ENCODE measurements around the gene CPM.

The CPM gene

GRCh38 chr12:68959143-68959858 is 26.3 kb upstream of the CPM start:
- no peak for DNase-seq
- intact Hi-C loops (cut with DNase I) = no loop called here

DNA sequence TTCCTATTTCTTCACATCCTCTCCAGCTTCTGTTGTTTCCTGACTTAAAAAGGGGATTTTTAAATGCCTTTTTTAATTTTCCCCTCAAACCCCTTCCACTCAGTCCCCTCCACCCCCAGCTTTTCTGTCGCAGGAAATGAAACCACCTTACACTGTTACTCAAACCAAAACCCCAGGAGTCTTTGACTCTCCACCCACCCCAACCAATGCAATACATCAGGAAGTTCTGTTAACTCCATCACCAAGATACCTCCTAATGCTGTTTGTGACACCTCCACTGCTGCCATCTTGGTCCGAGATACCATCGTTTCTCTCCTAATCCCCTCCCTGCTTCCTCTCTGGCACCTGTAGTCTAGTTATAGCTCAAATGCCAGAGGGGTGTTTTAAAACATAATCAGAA is 25.4 kb upstream of the CPM start:
- intact Hi-C loops (cut with DNase I) = no loop called here
- DNase-seq = no peak

GRCh38 chr12:68957273-68957672 is 24.3 kb upstream of the CPM start:
- intact Hi-C loops (cut with DNase I) = no loop called here
- DNase-seq = no peak

DNA sequence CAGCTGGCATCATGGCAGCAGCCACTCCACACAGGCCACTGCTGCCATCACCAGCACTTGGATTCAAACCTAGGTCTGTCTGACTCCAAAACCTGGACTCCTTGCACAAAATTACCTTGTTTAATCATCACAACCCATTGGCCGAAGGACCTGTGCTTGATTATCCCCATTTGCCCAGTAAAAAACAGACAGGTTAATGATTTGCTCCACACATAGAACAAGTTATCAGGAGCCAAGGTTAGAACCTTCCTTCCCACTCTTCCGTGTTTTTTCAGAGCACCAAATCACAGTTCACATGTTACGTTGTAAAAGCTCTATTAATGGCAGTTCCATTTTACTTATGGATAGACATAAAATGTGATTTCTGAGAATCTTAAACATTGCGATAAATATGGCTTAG is 23.5 kb upstream of the CPM start:
- no peak for DNase-seq
- intact Hi-C loops (cut with DNase I) = no loop called here

- no peak for DNase-seq
- intact Hi-C loops (cut with DNase I) = no loop called here
Measured at GRCh38 chr12:68954811-68955210, 21.8 kb upstream of the CPM start.

DNA sequence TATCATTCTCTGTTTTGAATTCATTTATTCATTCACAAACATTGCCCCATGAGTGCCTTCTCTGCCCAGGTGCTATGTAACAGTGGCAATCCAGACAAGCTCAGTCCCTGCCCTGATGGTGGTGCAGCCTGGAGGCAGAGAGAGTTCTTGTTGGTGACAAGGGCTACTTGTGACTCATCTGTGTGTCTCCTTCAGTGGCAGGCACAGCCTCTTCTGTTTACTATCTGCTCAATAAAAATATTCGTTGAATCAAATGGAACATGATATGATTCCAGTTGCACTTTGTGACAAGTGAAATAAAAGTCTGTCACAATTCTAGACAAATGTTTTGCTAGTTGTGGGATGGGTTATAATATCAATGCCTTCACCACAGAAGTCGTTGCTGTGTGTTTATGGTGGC is 20.6 kb upstream of the CPM start:
- no peak for DNase-seq
- intact Hi-C loops (cut with DNase I) = no loop called here

DNA sequence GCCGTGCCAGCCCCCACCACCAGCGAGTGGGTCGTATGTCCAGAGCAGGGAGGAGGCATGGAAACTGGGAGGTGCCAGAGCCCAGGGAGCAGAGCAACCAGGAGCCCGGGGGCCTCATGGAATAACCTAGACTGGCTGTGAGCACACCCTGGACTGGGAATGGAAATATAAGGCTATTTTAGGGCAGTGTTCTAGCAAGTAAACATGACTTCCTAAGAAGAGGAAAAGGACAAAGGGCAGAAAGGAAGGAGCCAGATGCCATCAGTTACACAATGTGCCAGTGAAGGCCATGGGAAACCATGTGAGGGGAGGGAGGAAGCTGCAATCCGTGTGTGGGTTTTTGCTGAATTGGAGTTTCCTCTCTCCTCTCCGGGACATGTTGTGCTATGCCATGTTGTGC is 18.7 kb upstream of the CPM start:
- peak in 4 of 42 donors; percentile 15 to 30 (median 22) for DNase-seq
- intact Hi-C loops (cut with DNase I) = no loop called here

GRCh38 chr12:68950511-68950910 is 17.5 kb upstream of the CPM start:
- DNase-seq = no peak
- intact Hi-C loops (cut with DNase I) = no loop called here

DNA sequence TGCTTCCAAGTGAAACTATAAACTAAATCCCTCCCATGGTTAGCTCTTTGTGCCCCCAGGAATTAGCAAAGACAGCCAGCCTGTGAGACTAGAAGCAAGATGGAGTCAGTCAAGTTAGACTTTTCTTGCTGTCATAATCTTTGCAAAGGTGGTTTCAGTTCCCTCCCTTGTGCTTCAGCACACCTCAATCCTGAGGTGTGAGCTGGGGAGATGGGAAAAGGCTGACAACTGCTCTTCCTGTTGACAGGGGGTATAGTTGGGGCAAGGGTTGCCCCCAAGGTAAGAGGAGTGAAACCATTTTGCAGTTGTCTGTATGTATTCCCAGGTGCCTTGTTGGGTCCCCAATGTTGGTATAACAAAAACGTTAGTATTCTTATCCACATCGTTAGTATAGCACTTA is 12.3 kb upstream of the CPM start:
- no peak for DNase-seq
- intact Hi-C loops (cut with DNase I) = no loop called here

DNA sequence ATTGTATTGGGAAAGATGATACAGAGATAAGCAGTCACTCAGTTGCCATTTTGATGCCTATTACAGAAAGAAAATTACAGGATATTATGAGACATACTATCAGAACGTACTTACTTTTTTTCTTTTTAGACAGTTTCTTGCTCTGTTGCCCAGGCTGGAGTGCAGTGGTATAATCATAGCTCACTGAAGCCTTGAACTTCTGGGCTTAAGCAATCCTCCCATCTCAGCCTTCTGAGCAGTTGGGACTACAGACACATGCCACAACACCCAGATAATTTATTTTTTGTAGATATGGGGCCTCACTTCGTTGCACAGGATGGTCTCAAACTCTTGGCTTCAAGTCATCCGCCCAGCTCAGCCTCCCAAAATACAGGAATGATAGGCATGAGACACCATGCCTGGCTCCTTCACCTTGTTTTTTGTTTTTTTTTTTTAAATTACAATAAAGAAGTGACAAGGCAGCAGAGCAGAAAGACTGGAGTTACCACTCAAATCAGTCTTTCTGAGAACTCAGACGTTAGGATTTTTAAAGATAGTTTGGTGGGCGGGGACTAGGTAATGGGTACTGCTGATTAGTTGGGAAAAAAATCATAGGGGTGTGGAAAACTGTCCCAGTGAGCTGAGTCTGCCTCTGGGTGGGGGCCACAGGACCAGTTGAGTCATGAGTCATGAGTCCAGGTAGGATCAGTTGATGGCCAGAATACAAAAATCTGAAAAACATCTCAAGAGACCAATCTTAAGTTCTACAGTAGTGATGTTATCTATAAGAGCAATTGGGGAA is 11.5 kb upstream of the CPM start:
- no peak for DNase-seq
- intact Hi-C loops (cut with DNase I) = no loop called here

DNA sequence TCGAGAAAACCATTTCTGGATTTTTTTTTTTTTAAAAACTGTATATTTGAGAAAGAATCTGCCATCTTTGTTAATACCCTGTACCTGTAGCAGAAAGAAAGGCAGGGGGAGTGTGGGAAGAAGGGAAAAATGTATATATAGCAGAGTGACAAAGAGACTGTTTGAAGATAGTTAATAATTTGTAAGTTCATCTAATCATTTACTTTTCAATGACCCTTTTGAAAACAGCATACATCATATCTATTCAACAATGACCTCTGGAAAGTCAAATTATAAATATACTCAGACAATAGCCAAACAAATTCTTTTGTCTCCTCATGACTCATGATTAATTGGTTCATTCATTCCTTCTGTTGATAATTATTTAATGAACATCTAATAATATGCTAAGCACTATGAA is 10.9 kb upstream of the CPM start:
- intact Hi-C loops (cut with DNase I) = no loop called here
- DNase-seq = no peak

DNA sequence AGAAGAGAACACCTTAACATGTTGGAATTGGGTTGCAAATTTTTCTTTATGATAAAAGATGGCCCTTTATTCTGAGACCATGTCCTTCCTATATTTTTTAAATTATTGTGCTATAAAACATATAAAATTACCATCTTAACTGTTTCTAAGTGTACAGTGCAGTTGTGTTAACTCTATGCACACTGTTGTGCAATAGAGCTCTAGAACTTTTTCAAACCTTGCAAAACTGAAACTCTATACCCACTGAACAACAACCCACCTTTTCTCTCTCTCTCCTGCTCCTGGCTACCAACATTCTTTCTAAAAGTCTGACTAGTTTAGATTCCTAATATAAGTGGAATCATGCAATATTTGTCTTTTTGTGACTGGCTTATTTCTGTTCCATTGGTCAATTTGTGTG is 7.8 kb upstream of the CPM start:
- DNase-seq = no peak
- intact Hi-C loops (cut with DNase I) = no loop called here

DNA sequence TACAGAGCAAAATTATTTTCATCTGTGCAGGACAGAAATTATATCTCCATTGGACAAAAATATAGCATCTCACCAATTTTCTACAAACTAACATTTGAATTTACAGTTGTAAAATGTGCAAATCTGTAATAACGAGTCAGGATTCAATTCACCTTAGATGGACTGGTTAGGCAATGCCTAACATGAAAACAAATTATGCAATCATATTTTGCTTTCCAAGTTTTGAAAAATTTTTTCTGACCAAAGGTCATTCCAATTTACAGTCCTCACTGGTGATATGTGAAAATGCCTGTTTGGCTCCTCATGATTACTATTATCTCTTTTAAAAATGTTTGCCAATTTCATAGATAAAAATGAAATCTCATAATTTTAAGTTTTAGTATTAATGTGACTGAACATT is 6.5 kb upstream of the CPM start:
- intact Hi-C loops (cut with DNase I) = no loop called here
- no peak for DNase-seq

DNA sequence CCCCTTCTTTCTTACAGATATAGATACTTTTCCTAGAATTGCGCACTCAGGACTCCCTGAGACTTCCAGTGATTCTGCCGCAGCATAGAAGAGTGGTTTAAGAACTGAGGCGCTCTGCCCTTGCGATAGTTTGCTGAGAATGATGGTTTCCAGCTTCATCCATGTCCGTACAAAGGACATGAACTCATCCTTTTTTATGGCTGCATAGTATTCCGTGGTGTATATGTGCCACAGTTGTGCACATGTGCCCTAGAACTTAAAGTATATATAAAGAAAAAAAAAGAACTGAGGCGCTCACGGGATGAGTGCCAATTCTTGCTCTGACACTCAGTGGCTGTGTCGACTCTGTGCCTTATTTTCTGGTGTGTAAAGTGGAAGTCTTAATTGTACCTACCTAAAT is 1.4 kb upstream of the CPM start:
- intact Hi-C loops (cut with DNase I) = no loop called here

DNA sequence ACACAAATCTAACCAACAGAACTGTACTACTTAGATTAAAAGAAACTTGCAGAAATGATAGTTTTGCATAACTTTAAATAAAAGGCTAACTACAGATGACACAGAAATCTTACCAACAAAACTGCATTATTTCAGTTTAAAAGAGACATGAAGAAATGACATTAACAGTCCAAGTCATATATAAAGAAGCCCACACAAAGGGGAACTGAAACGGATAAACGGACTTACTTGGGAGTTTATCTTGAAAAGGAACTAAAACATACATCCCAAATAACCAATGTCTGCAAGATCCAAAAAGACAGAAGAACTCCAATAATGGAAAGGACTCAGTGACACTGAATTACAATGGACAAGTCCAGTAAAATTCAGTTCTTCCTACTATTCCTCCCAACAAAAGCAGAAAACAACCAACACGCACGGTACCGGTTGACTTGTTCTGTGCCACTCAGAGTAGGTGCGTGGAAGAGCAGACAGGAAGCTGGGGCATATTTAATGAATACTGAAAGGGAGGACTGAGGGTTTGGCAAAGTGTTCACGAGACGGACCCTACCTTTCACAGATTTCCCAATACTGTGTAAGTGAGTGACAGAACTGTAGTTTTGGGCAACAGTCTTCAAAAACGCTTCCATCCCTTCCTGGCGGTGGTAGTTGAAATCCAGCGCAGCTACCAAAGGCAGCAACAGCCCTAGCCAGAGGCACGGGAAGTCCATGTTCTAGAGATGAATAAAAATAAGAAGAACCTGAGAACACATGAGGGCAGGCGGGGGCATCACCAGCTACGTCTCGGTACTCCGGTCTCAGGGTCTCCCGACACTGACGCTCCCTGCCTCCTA is 627 bp downstream of the CPM start:
- DNase-seq = peak in 11 of 42 donors; percentile 11 to 59 (median 18)
- intact Hi-C loops (cut with DNase I) = no loop called here

More for the DNA sequence above, 1.4 kb upstream of the CPM start:
- no peak for DNase-seq

- intact Hi-C loops (cut with DNase I) = no loop called here
- DNase-seq = no peak
Measured at GRCh38 chr12:68930178-68930577, 2.8 kb downstream of the CPM start.

DNA sequence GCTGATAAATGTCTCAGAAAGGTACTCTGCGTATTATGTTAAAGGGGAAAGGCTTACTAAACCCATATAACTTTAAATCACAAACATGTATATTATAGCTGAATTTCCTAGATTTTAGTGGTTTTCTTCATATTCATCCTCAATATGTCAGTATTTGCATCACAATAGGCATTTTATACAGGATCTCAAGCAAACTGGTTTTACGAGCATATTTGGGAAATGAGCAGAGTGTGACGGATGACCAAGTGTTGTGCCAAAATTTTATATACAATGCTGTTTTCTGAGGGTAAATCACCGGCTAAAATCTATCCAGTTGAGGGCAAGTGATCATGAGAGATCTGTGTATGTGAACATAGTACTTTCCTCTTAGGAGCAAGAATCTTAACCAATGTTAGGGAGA is 8.4 kb downstream of the CPM start:
- intact Hi-C loops (cut with DNase I) = no loop called here
- no peak for DNase-seq

GRCh38 chr12:68919581-68920239 is 13.3 kb downstream of the CPM start:
- intact Hi-C loops (cut with DNase I) = no loop called here
- DNase-seq = no peak

DNA sequence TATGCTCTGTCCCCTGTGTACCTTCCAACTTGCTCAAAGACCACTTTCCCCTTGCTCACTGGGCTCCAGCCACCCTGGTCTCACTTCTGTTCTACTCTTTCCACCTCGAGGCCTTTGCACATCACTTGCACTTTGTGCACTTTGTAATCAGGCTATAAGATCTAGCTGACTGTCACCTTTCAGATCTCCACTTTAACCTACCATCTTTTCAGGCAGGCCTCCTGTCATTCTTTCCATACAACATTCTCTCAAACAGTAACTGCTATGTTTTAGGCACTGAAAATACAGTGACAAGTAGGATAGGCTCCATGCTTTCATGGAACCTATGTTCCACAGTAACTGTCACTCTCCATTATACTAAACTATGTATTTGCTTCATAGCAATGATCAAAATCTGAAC is 14.0 kb downstream of the CPM start:
- DNase-seq = no peak
- intact Hi-C loops (cut with DNase I) = no loop called here

GRCh38 chr12:68915055-68915454 is 17.9 kb downstream of the CPM start:
- intact Hi-C loops (cut with DNase I) = no loop called here
- DNase-seq = no peak
